ENCODE measurements around the gene GPR139. TPM values are rescaled to one million over a fixed set of nuclear protein-coding genes. Genes with fewer than 3 reads are reported as not detected.

Gene GPR139
- total and polyA plus RNA-seq, 4 donors: not detected

DNA sequence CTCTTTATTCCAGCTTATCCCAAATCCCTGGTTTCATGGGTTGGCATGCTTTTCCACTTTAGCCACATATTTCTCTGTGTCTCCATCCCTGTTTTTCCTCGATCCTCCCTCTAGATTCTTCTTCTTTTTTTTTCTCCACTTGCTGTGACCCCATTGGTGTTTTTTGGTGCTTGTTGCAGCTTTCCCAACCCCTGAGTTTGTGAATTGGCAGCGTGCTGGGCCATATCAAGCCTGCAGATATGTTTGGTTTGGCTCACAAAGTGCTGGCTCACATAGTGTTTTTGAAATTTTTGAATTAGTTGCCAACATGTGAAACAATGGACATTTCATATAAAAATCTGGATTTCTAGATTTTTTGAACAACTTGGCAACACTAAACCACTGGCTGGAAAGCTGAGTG, 8.8 kb downstream of the GPR139 start:
- ATAC-seq (ENCODE audit: low FRiP score) (no peak), DNase-seq (no peak)
- H3K27me3 ChIP-seq (ENCODE audit: control insufficient read depth in 1 of 2, insufficient read depth in 2 of 2, low read length in 1 of 2): no peaks in the 10 kb centered on the region
- H3K4me3 ChIP-seq (ENCODE audit: low read length in 2 of 2): no peak overlapping the region
- intact Hi-C loops (cut with DNase I): no loop called here
- WGBS, 2 donors: 2 to 5% methylated on average over 2 of the region's 2 CpGs
- peaks cover 4% of the 10 kb centered on the region for H3K9me3 ChIP-seq (ENCODE audit: control insufficient read depth, low read length)
- H3K4me1 ChIP-seq (ENCODE audit: control insufficient read depth in 1 of 2, insufficient read depth in 2 of 2, low read length in 2 of 2): no peaks in the 10 kb centered on the region
- H3K36me3 ChIP-seq (ENCODE audit: control insufficient read depth in 1 of 2, insufficient read depth in 2 of 2, low read length in 1 of 2): no peaks in the 10 kb centered on the region
- H3K27ac ChIP-seq (ENCODE audit: low read depth in 1 of 2, low read length in 2 of 2): no peak overlapping the region

DNA sequence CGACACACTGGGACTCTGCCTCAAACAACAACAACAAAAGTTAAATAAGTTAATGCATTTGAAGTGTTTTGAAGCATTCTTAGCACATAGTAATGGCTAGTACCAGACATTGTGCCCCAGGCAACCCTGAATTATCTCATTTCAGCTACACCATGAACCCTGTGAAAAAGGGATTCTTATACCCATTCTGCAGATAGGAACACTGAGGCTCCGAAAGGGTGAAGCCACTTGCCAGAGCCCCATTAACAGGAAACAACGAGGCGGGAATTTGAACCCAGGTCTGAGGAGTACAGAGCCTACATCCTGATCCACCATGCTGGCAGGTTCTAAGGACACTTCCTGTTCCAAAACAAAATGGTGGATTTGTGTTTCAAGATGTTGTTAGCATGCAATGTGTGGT, 9.2 kb downstream of the GPR139 start:
- WGBS, 2 donors: 87 to 88% methylated on average over 4 of the region's 4 CpGs
- Histone ChIP-seq H3K27me3 (ENCODE audit: control insufficient read depth in 1 of 2, insufficient read depth in 2 of 2, low read length in 1 of 2) (no peaks in the 10 kb centered on the region), H3K27ac (ENCODE audit: low read depth in 1 of 2, low read length in 2 of 2) (no peak overlapping the region), H3K4me3 (ENCODE audit: low read length in 2 of 2) (no peak overlapping the region), H3K4me1 (ENCODE audit: control insufficient read depth in 1 of 2, insufficient read depth in 2 of 2, low read length in 2 of 2) (no peaks in the 10 kb centered on the region), H3K9me3 (ENCODE audit: control insufficient read depth, low read length) (peaks cover 3% of the 10 kb centered on the region), H3K36me3 (ENCODE audit: control insufficient read depth in 1 of 2, insufficient read depth in 2 of 2, low read length in 1 of 2) (no peaks in the 10 kb centered on the region)
- no peak for ATAC-seq (ENCODE audit: low FRiP score)
- intact Hi-C loops (cut with DNase I): no loop called here
- DNase-seq: no peak

DNA sequence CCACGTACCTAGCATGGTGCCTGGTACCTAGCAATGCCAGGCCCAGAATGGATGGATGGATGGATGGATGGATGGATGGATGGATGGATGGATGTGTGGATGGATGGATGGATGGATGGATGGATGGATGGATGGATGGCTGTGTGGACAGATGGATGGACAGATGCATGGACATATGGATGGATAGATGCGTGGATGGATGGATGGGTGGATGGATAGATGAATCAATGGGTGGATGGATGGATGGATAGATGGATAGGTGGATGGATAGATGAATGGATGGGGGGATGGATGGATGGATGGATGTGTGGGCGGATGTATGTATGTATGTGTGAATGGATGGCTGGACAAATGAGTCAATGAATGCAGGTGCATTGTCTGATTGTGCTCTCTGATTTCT, 12.6 kb downstream of the GPR139 start:
- intact Hi-C loops (cut with DNase I): no loop called here
- H3K4me3 ChIP-seq (ENCODE audit: low read length in 2 of 2): no peak overlapping the region
- H3K4me1 ChIP-seq (ENCODE audit: control insufficient read depth in 1 of 2, insufficient read depth in 2 of 2, low read length in 2 of 2): no peaks in the 10 kb centered on the region
- no peak overlapping the region for H3K27ac ChIP-seq (ENCODE audit: low read depth in 1 of 2, low read length in 2 of 2)
- no peaks in the 10 kb centered on the region for H3K36me3 ChIP-seq (ENCODE audit: control insufficient read depth in 1 of 2, insufficient read depth in 2 of 2, low read length in 1 of 2)
- DNase-seq (no peak), ATAC-seq (ENCODE audit: low FRiP score) (no peak)
- no peaks in the 10 kb centered on the region for H3K27me3 ChIP-seq (ENCODE audit: control insufficient read depth in 1 of 2, insufficient read depth in 2 of 2, low read length in 1 of 2)
- peaks cover 3% of the 10 kb centered on the region for H3K9me3 ChIP-seq (ENCODE audit: control insufficient read depth, low read length)
- WGBS, 2 donors: 71 to 83% methylated on average over 3 of the region's 3 CpGs

DNA sequence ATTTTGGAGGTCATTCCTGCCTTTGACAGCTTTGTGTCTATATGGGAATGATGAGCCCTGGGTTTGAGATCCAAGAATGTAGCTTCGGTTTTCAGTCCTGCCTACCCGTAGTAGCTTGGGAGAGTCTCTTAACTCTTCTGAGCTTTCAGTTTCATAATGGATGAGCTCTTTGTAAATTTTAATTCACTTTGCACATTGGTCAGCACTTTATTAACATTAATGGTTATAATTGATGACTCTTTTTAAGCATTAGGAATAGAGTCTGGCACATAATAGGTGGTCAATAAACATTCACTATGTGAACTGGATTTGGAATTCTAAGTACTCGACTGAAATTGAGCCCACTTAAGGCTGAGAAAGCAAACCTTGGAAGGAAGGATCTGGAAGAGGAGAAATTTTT, 17.3 kb downstream of the GPR139 start:
- H3K27me3 ChIP-seq (ENCODE audit: control insufficient read depth in 1 of 2, insufficient read depth in 2 of 2, low read length in 1 of 2): no peaks in the 10 kb centered on the region
- 81 to 83% methylated on average over 3 of the region's 3 CpGs for WGBS, 2 donors
- H3K27ac ChIP-seq (ENCODE audit: low read depth in 1 of 2, low read length in 2 of 2): no peak overlapping the region
- ATAC-seq (ENCODE audit: low FRiP score): no peak
- peaks cover 1% of the 10 kb centered on the region for H3K9me3 ChIP-seq (ENCODE audit: control insufficient read depth, low read length)
- no peaks in the 10 kb centered on the region for H3K36me3 ChIP-seq (ENCODE audit: control insufficient read depth in 1 of 2, insufficient read depth in 2 of 2, low read length in 1 of 2)
- H3K4me1 ChIP-seq (ENCODE audit: control insufficient read depth in 1 of 2, insufficient read depth in 2 of 2, low read length in 2 of 2): no peaks in the 10 kb centered on the region
- no peak overlapping the region for H3K4me3 ChIP-seq (ENCODE audit: low read length in 2 of 2)
- intact Hi-C loops (cut with DNase I): no loop called here
- DNase-seq: no peak

DNA sequence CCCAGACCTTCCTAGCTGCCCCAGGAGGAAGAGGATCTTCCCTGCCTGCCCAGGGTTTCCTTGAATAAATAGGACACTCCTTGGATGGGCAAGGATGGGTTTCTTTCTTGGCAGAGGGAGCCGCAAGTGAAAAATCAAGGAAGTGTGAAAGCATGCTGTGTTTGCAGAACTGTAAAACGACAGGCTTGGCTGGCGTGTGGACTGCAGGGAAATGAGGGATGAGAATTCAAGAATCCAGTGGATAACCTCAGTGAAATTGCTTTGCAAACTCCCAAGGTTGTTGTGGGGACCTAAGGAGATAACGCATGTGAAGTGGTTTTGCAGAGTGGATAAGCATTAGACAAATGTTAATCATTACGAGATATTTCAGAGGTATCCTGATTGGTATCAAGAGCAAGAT, 20.4 kb downstream of the GPR139 start:
- DNase-seq (no peak), ATAC-seq (ENCODE audit: low FRiP score) (no peak)
- 40 to 42% methylated on average over 5 of the region's 5 CpGs for WGBS, 2 donors
- no peak overlapping the region for H3K4me3 ChIP-seq (ENCODE audit: low read length in 2 of 2)
- no peaks in the 10 kb centered on the region for H3K36me3 ChIP-seq (ENCODE audit: control insufficient read depth in 1 of 2, insufficient read depth in 2 of 2, low read length in 1 of 2)
- intact Hi-C loops (cut with DNase I): no loop called here
- no peaks in the 10 kb centered on the region for H3K27me3 ChIP-seq (ENCODE audit: control insufficient read depth in 1 of 2, insufficient read depth in 2 of 2, low read length in 1 of 2)
- no peaks in the 10 kb centered on the region for H3K9me3 ChIP-seq (ENCODE audit: control insufficient read depth, low read length)
- no peaks in the 10 kb centered on the region for H3K4me1 ChIP-seq (ENCODE audit: control insufficient read depth in 1 of 2, insufficient read depth in 2 of 2, low read length in 2 of 2)
- no peak overlapping the region for H3K27ac ChIP-seq (ENCODE audit: low read depth in 1 of 2, low read length in 2 of 2)

DNA sequence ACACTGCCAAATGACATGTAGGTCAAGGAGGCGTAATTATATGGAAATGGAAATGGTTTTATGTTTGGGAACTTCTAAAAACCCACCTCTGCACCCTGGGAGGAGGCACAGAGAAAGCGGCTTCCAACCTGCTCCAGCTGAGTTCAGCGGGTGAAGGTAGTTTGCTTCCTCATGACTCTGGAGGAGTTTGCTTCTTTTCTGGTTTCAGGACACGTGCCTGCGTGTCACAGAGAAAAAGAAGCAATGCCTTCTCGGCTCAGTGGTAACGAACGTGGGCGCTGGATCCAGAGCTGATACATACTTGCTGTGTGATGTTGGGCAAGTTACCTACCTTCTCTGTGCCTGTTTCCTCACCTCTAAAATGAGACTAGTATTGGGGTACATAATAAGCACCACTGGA, 22.1 kb downstream of the GPR139 start:
- ATAC-seq (ENCODE audit: low FRiP score): no peak
- no peak overlapping the region for H3K27ac ChIP-seq (ENCODE audit: low read depth in 1 of 2, low read length in 2 of 2)
- 86 to 90% methylated on average over 9 of the region's 9 CpGs for WGBS, 2 donors
- H3K4me1 ChIP-seq (ENCODE audit: control insufficient read depth in 1 of 2, insufficient read depth in 2 of 2, low read length in 2 of 2): no peaks in the 10 kb centered on the region
- no peaks in the 10 kb centered on the region for H3K9me3 ChIP-seq (ENCODE audit: control insufficient read depth, low read length)
- H3K4me3 ChIP-seq (ENCODE audit: low read length in 2 of 2): no peak overlapping the region
- DNase-seq: no peak
- H3K27me3 ChIP-seq (ENCODE audit: control insufficient read depth in 1 of 2, insufficient read depth in 2 of 2, low read length in 1 of 2): no peaks in the 10 kb centered on the region
- intact Hi-C loops (cut with DNase I): no loop called here
- no peaks in the 10 kb centered on the region for H3K36me3 ChIP-seq (ENCODE audit: control insufficient read depth in 1 of 2, insufficient read depth in 2 of 2, low read length in 1 of 2)

DNA sequence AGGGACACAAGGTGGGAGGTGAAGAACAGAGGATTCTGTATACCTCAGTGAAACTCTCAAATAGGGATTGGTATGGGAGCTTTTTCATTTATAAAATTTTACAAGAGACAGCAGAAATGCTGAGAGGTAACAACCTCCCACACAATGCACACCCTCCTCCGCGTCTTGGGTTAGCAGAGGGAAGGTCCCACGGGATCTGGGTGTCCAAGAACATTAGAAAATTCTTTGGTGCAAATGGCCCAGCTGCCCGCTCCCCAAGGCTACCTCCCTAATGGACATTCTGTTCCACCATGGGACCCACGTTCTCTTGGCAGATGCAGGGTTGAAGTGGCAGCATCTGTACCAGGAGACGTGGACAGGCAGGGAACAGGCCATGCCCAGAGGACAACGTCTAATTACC, 22.5 kb downstream of the GPR139 start:
- Histone ChIP-seq H3K27me3 (ENCODE audit: control insufficient read depth in 1 of 2, insufficient read depth in 2 of 2, low read length in 1 of 2) (no peaks in the 10 kb centered on the region), H3K4me3 (ENCODE audit: low read length in 2 of 2) (no peak overlapping the region), H3K36me3 (ENCODE audit: control insufficient read depth in 1 of 2, insufficient read depth in 2 of 2, low read length in 1 of 2) (no peaks in the 10 kb centered on the region), H3K4me1 (ENCODE audit: control insufficient read depth in 1 of 2, insufficient read depth in 2 of 2, low read length in 2 of 2) (no peaks in the 10 kb centered on the region), H3K9me3 (ENCODE audit: control insufficient read depth, low read length) (no peaks in the 10 kb centered on the region), H3K27ac (ENCODE audit: low read depth in 1 of 2, low read length in 2 of 2) (no peak overlapping the region)
- no peak for DNase-seq
- intact Hi-C loops (cut with DNase I): no loop called here
- 58 to 70% methylated on average over 7 of the region's 7 CpGs for WGBS, 2 donors
- no peak for ATAC-seq (ENCODE audit: low FRiP score)

DNA sequence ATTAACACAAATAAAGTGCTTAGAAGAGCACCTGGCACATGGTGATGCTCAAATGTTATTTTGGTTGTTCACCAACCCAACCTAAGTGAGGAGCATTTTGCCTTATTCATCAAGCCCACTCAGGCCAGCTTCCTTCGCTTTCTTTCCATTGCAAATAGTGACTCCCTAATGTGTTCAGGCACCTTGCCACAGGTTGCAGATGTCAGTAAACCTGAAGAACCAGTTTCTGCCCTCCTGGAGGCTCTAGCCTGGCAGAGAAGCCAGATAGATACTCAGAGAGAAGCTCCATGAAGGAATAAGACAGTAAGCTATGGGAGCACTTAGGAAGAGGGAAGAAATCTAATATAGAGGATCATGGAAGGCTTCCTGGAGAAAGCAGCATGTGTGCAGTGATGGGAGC, 23.9 kb downstream of the GPR139 start:
- ATAC-seq (ENCODE audit: low FRiP score): no peak
- Histone ChIP-seq H3K4me1 (ENCODE audit: control insufficient read depth in 1 of 2, insufficient read depth in 2 of 2, low read length in 2 of 2) (no peaks in the 10 kb centered on the region), H3K27ac (ENCODE audit: low read depth in 1 of 2, low read length in 2 of 2) (no peak overlapping the region), H3K27me3 (ENCODE audit: control insufficient read depth in 1 of 2, insufficient read depth in 2 of 2, low read length in 1 of 2) (no peaks in the 10 kb centered on the region), H3K36me3 (ENCODE audit: control insufficient read depth in 1 of 2, insufficient read depth in 2 of 2, low read length in 1 of 2) (no peaks in the 10 kb centered on the region), H3K9me3 (ENCODE audit: control insufficient read depth, low read length) (no peaks in the 10 kb centered on the region), H3K4me3 (ENCODE audit: low read length in 2 of 2) (no peak overlapping the region)
- 52 to 65% methylated on average over 1 of the region's 1 CpG for WGBS, 2 donors
- DNase-seq: no peak
- intact Hi-C loops (cut with DNase I): no loop called here

DNA sequence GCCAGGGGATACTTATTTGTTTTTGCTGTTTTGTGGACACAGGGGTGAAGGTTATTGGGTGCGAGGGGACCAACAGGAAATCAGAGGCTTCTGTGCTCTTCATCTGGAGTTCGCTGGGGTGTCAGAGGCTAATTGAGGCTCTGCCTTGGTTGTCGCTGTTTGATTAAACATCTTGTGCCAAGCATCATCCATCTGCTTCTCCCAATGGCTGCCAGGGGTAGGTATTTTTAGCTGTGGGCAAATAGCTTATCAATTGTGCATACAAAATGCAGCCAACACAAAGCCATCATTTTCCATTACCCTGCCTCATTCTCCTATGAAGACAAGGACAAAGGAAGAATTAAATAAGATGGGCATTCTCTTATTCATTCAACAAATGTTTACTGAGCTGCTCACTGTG, 27.8 kb downstream of the GPR139 start:
- no peak overlapping the region for H3K27ac ChIP-seq (ENCODE audit: low read depth in 1 of 2, low read length in 2 of 2)
- ATAC-seq (ENCODE audit: low FRiP score): no peak
- 77 to 80% methylated on average over 3 of the region's 3 CpGs for WGBS, 2 donors
- intact Hi-C loops (cut with DNase I): no loop called here
- DNase-seq: no peak
- H3K27me3 ChIP-seq (ENCODE audit: control insufficient read depth in 1 of 2, insufficient read depth in 2 of 2, low read length in 1 of 2): no peaks in the 10 kb centered on the region
- no peaks in the 10 kb centered on the region for H3K4me1 ChIP-seq (ENCODE audit: control insufficient read depth in 1 of 2, insufficient read depth in 2 of 2, low read length in 2 of 2)
- no peaks in the 10 kb centered on the region for H3K9me3 ChIP-seq (ENCODE audit: control insufficient read depth, low read length)
- H3K36me3 ChIP-seq (ENCODE audit: control insufficient read depth in 1 of 2, insufficient read depth in 2 of 2, low read length in 1 of 2): no peaks in the 10 kb centered on the region
- no peak overlapping the region for H3K4me3 ChIP-seq (ENCODE audit: low read length in 2 of 2)
